ENCODE results near the gene CEND1. TPM values are rescaled to one million over a fixed set of nuclear protein-coding genes. Genes with fewer than 3 reads are reported as not detected.
A peak's percentile ranks its signal among the peaks of the same experiment; 100 is the strongest.

CEND1 gene
- total and polyA plus RNA-seq, 2 donors from 2014 or later = 0.16 to 3.6 TPM

DNA sequence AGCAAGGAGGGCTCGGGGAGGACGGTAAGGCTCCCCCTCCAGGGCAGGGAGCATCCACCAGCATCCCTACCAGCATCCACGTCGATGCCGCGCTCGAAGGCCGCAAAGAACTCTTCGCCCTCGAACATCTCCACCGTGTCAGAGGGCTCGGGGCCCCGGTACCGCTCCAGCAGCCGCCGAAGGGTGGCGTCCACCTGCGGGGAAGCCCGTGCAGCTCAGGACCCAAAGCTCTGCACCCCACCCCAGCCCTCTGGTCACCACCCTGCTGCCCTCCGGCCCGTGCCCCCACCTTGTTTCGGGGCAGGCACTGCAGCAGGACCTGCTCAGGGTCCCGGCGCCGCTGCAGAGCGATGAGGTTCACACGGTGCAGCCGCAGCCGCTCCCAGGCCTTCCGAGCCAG lies 10.6 kb upstream of the CEND1 start:
- Histone ChIP-seq H3K36me3 (ENCODE audit: control insufficient read depth in 2 of 3, insufficient read depth in 3 of 3, low read length in 3 of 3) (no peaks in the 10 kb centered on the region), H3K27me3 (ENCODE audit: control insufficient read depth, insufficient read depth, low read length) (no peaks in the 10 kb centered on the region), H3K4me1 (ENCODE audit: control insufficient read depth in 2 of 3, insufficient read depth in 2 of 3, low read depth in 1 of 3, low read length in 3 of 3) (peaks cover 0 to 26% (median 12%) of the 10 kb centered on the region in 3 donors), H3K4me3 (ENCODE audit: low read length in 3 of 3) (no peak overlapping the region), H3K9me3 (ENCODE audit: control insufficient read depth in 2 of 3, insufficient read depth in 1 of 3, low read length in 3 of 3) (no peaks in the 10 kb centered on the region), H3K27ac (ENCODE audit: low read depth in 2 of 2, low read length in 2 of 2) (no peak overlapping the region), H3K9ac (ENCODE audit: low read length in 3 of 3) (no peak overlapping the region)
- no peak for FAIRE-seq
- no peak for TF ChIP-seq CTCF (IDR thresholded peaks at IDR 0.05; ENCODE audit: borderline replicate concordance, extremely low read depth, insufficient read depth)
- intact Hi-C loops (cut with DNase I) = no loop called here
- DNase-seq = no peak

GRCh38 chr11:799641-800316 lies 9.9 kb upstream of the CEND1 start:
- no peak overlapping the region for H3K4me3 ChIP-seq (ENCODE audit: low read length in 3 of 3)
- no peaks in the 10 kb centered on the region for H3K27me3 ChIP-seq (ENCODE audit: control insufficient read depth, insufficient read depth, low read length)
- no peaks in the 10 kb centered on the region for H3K36me3 ChIP-seq (ENCODE audit: control insufficient read depth in 2 of 3, insufficient read depth in 3 of 3, low read length in 3 of 3)
- H3K27ac ChIP-seq (ENCODE audit: low read depth in 2 of 2, low read length in 2 of 2) = no peak overlapping the region
- H3K4me1 ChIP-seq (ENCODE audit: control insufficient read depth in 2 of 3, insufficient read depth in 2 of 3, low read depth in 1 of 3, low read length in 3 of 3) = peaks cover 0 to 28% (median 12%) of the 10 kb centered on the region in 3 donors
- FAIRE-seq (no peak), DNase-seq (no peak)
- H3K9ac ChIP-seq (ENCODE audit: low read length in 3 of 3) = no peak overlapping the region
- no peaks in the 10 kb centered on the region for H3K9me3 ChIP-seq (ENCODE audit: control insufficient read depth in 2 of 3, insufficient read depth in 1 of 3, low read length in 3 of 3)
- no peak for TF ChIP-seq CTCF (IDR thresholded peaks at IDR 0.05; ENCODE audit: borderline replicate concordance, extremely low read depth, insufficient read depth)
- intact Hi-C loops (cut with DNase I) = no loop called here

DNA sequence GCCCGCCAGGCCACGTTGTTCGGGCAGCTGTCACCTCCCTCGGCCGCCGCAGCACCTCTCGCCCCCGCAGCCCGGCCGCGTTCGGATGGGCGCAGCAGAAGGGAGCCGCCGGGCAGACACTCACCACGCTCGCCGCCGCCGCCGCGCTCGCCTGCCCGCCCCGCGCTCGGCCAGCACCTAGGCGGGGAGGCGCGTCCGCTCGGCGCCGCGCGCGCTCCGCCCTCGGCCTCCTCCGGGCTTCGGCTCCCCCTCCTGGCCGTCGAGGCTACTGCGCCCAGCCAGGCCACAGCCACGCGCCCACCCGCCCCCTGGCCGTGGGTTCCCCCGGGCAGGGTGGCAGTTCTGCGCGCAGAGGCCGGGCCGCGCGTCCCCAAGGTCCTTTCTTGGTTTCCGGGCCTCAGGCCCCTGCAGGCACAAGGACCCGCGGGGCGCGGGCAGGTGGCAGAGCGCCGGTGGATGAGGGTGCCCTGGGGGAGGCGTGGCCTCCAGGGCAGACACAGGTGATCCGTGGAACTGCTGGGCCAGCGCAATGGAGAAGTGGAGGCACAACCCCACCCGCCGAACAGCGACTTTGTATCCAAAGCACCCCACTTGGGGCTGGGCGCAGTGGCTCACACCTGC lies 8.3 kb upstream of the CEND1 start, which contains the start of gene SLC25A22:
SLC25A22 (minus strand) TSS at position 189 of the 621 bp plus-strand sequence. CDS start 3,275 bp downstream, outside the sequence.
- FAIRE-seq (no peak), DNase-seq (peak; percentile 84 to 92 (median 88))
- TF ChIP-seq CTCF (IDR thresholded peaks at IDR 0.05; ENCODE audit: borderline replicate concordance, extremely low read depth, insufficient read depth) = peak; percentile 80
- H3K36me3 ChIP-seq (ENCODE audit: control insufficient read depth in 2 of 3, insufficient read depth in 3 of 3, low read length in 3 of 3) = no peaks in the 10 kb centered on the region
- intact Hi-C loops (cut with DNase I) = no loop called here
- peaks cover 0 to 22% (median 8%) of the 10 kb centered on the region in 3 donors for H3K4me1 ChIP-seq (ENCODE audit: control insufficient read depth in 2 of 3, insufficient read depth in 2 of 3, low read depth in 1 of 3, low read length in 3 of 3)
- peak within 1 kb of the TSS; percentile 54 to 80 for H3K27ac ChIP-seq (ENCODE audit: low read depth in 2 of 2, low read length in 2 of 2)
- no peaks in the 10 kb centered on the region for H3K27me3 ChIP-seq (ENCODE audit: control insufficient read depth, insufficient read depth, low read length)
- H3K9me3 ChIP-seq (ENCODE audit: control insufficient read depth in 2 of 3, insufficient read depth in 1 of 3, low read length in 3 of 3) = no peaks in the 10 kb centered on the region
- peak within 1 kb of the TSS in 2 of 3 donors; percentile 32 to 70 for H3K9ac ChIP-seq (ENCODE audit: low read length in 3 of 3)
- H3K4me3 ChIP-seq (ENCODE audit: low read length in 3 of 3) = peak within 1 kb of the TSS; percentile 47 to 79 (median 73)

Data from kidney (tissue), 14 donors.